ENCODE measurements around the gene SCAP. TPM values are rescaled to one million over a fixed set of nuclear protein-coding genes. Genes with fewer than 3 reads are reported as not detected.

The SCAP gene
- total and polyA plus RNA-seq, 2 of the 13 experiments (the other 11 are each of a cell fraction or from before 2014, with no cell fraction given), result 40.4 to 53.3 TPM

DNA sequence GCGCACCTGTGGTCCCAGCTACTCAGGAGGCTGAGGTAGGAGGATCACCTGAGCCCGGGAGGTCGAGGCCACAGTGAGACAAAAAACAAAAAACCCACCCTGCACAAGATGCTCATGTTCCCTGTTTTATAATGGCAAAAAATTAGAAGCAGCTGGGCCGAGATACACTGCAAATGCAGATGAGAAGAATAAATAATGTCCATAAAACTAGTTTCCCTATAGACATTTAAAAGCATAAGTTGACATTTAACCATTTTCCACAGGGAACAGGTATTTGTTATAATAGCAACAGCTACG lies 537 bp upstream of the SCAP start:
- ATAC-seq (no peak), FAIRE-seq (no peak), DNase-seq (ENCODE audit: low spot score) (no peak)
- Histone ChIP-seq H3K27me3 (ENCODE audit: control insufficient read depth in 1 of 2, insufficient read depth in 2 of 2, low read length in 2 of 2) (no peaks in the 10 kb centered on the region; a peak in 1 of 5 replicates), H2AFZ (ENCODE audit: low read length) (peak overlapping the region; percentile 95), H3K4me2 (ENCODE audit: low read depth, low read length) (peak overlapping the region; percentile 76), H3K4me3 (replicated peaks in 1 of 3; ENCODE audit: insufficient read depth in 1 of 3, low read depth in 2 of 3, low read length in 3 of 3) (peak overlapping the region; percentile 51 to 81 (median 72); a peak in 5 of 6 replicates), H4K20me1 (ENCODE audit: insufficient read depth, low read length) (peaks cover 14% of the 10 kb centered on the region), H3K9me3 (ENCODE audit: low read length) (no peaks in the 10 kb centered on the region), H3K4me1 (ENCODE audit: insufficient read depth, low read length) (peaks cover 37% of the 10 kb centered on the region), H3K36me3 (replicated peaks in 1 of 2; ENCODE audit: control insufficient read depth in 1 of 2, insufficient read depth in 2 of 2, low read length in 2 of 2) (no peaks in the 10 kb centered on the region), H3K79me2 (ENCODE audit: insufficient read depth, low read length) (peaks cover 32% of the 10 kb centered on the region), H3K9ac (ENCODE audit: insufficient read depth, low read depth, low read length) (peak overlapping the region; percentile 76), H3K27ac (ENCODE audit: extremely low read length, insufficient read depth, low read length) (no peak overlapping the region)
- CTCF ChIA-PET (ENCODE audit: low intra/inter-chr PET ratio, low total read pairs), result interaction anchor here (1.2 to 2.5 kb wide), 3 partner anchors 32 to 55 kb away, joined by 4 to 36 read pairs (median 12); no protein-coding TSS in a partner anchor
- in situ Hi-C loops (cut with HindIII; ENCODE audit: extremely low pct_ligation_motif_present, low pct_unique_long_range_greater_than_20kb), result loop anchor here (5.0 kb wide), 1 partner anchor 54 kb away; no protein-coding TSS in a partner anchor
- BruUV-seq (replicated peaks), result no TSS peak
- intact Hi-C loops (cut with micrococcal nuclease; ENCODE audit: unreplicated experiment), result loop anchor here (5.0 kb wide), 1 partner anchor 36 kb away; the partner anchor contains the start of gene ELP6
- 43% methylated on average over 5 of the region's 5 CpGs for WGBS (ENCODE audit: low lambda C conversion rate)
- POLR2A ChIA-PET, result interaction anchor here (2.7 kb wide), 2 partner anchors 32 to 35 kb away, joined by 12 to 30 read pairs; no protein-coding TSS in a partner anchor
- TF ChIP-seq ZNF224 (CRISPR knock-in tag; IDR thresholded peaks at IDR 0.05) (0 out of 2 replicates have a peak, but pooled peaks have one; percentile 11), ZNF136 (CRISPR knock-in tag; IDR thresholded peaks at IDR 0.05; ENCODE audit: low read depth) (no peak), THAP8 (CRISPR knock-in tag; IDR thresholded peaks at IDR 0.05; ENCODE audit: borderline replicate concordance) (no peak), ZNF143 (CRISPR knock-in tag; IDR thresholded peaks at IDR 0.05) (no peak), CHD4 (IDR thresholded peaks at IDR 0.05; ENCODE audit: borderline replicate concordance, low read length) (no peak), TBP (CRISPR knock-in tag; IDR thresholded peaks at IDR 0.05) (no peak), FOSL2 (CRISPR knock-in tag; IDR thresholded peaks at IDR 0.05) (no peak), SMAD9 (CRISPR knock-in tag; IDR thresholded peaks at IDR 0.05) (no peak), NFAT5 (CRISPR knock-in tag; IDR thresholded peaks at IDR 0.05) (no peak), ZNF225 (CRISPR knock-in tag; IDR thresholded peaks at IDR 0.05) (no peak), RBAK (CRISPR knock-in tag; IDR thresholded peaks at IDR 0.05) (no peak), ZNF264 (CRISPR knock-in tag; IDR thresholded peaks at IDR 0.05) (peak; percentile 40; the same call in 1 of the 2 replicates), ZNF512 (CRISPR knock-in tag; IDR thresholded peaks at IDR 0.05) (no peak)
- TF ChIP-seq, protein P1, sequence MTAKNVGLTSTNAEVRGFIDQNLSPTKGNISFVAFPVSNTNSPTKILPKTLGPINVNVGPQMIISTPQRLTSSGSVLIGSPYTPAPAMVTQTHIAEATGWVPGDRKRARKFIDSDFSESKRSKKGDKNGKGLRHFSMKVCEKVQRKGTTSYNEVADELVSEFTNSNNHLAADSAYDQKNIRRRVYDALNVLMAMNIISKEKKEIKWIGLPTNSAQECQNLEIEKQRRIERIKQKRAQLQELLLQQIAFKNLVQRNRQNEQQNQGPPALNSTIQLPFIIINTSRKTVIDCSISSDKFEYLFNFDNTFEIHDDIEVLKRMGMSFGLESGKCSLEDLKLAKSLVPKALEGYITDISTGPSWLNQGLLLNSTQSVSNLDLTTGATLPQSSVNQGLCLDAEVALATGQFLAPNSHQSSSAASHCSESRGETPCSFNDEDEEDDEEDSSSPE (CRISPR knock-in tag; IDR thresholded peaks at IDR 0.05), result no peak

Measured in HepG2 (cell line).